Skeletal muscle tissue (tissue), 4 donors: ENCODE data around the gene GPR21. TPM values are rescaled to one million over a fixed set of nuclear protein-coding genes. Genes with fewer than 3 reads are reported as not detected.

Experiments used
- H3K27ac ChIP-seq: one replicate; pipeline ENCODE4 v1.7.0; 2013; ENCODE audit warnings: mild to moderate bottlenecking, low read depth, low read length, inconsistent platforms
- H3K27me3 ChIP-seq, 3 donors: one replicate each; pipeline ENCODE4 v1.7.0; 2013; ENCODE audit warnings: low read length in 3 of 3; ENCODE audit not compliant: control insufficient read depth in 3 of 3, insufficient read depth in 3 of 3
- H3K36me3 ChIP-seq, 3 donors: one replicate each; pipeline ENCODE4 v1.7.0; 2013; ENCODE audit warnings: low read length in 3 of 3; ENCODE audit not compliant: control insufficient read depth in 3 of 3, insufficient read depth in 3 of 3
- H3K4me1 ChIP-seq, 3 donors: one replicate each; pipeline ENCODE4 v1.7.0; 2013; ENCODE audit warnings: low read length in 3 of 3, mild to moderate bottlenecking in 3 of 3; ENCODE audit not compliant: control insufficient read depth in 3 of 3, insufficient read depth in 3 of 3
- H3K4me3 ChIP-seq, 3 donors: one replicate each; pipeline ENCODE4 v1.7.0; 2013; ENCODE audit warnings: low read length in 3 of 3
- H3K9ac ChIP-seq, 3 donors: one replicate each; pipeline ENCODE4 v1.7.0; 2013; ENCODE audit warnings: low read length in 3 of 3, mild to moderate bottlenecking in 3 of 3, moderate library complexity in 2 of 3, low read depth in 1 of 3
- H3K9me3 ChIP-seq, 3 donors: one replicate each; pipeline ENCODE4 v1.7.0; 2013; ENCODE audit warnings: low read length in 3 of 3; ENCODE audit not compliant: control insufficient read depth in 3 of 3
- total RNA-seq: library from RNA; depleted of rRNA; stranded (reverse); fragments of >200 nt; gene quantifications from one replicate; pipeline ENCODE4 v1.2.3, GENCODE V29; 2014
- donor health status: Osteomylitis.

The GPR21 gene
- total RNA-seq, 1 donor from 2014 or later, result 3.1 TPM

GRCh38 chr9:123005964-123006363 lies 27.5 kb upstream of the GPR21 start:
- Histone ChIP-seq H3K27me3 (no peaks in the 10 kb centered on the region), H3K36me3 (peaks cover 0 to 5% (median 2%) of the 10 kb centered on the region in 3 donors), H3K9ac (no peak overlapping the region), H3K4me1 (no peaks in the 10 kb centered on the region), H3K4me3 (no peak overlapping the region), H3K9me3 (no peaks in the 10 kb centered on the region), H3K27ac (no peak overlapping the region)

- H3K27me3 ChIP-seq, result no peaks in the 10 kb centered on the region
- no peak overlapping the region for H3K27ac ChIP-seq
- no peaks in the 10 kb centered on the region for H3K4me1 ChIP-seq
- H3K4me3 ChIP-seq, result no peak overlapping the region
- peaks cover 0 to 2% (median 0%) of the 10 kb centered on the region in 3 donors for H3K36me3 ChIP-seq
- no peak overlapping the region for H3K9ac ChIP-seq
- H3K9me3 ChIP-seq, result no peaks in the 10 kb centered on the region
Observed at GRCh38 chr9:123007269-123007668, 26.2 kb upstream of the GPR21 start.

GRCh38 chr9:123008909-123009308 lies 24.6 kb upstream of the GPR21 start:
- no peaks in the 10 kb centered on the region for H3K9me3 ChIP-seq
- H3K27me3 ChIP-seq, result no peaks in the 10 kb centered on the region
- no peak overlapping the region for H3K4me3 ChIP-seq
- peaks cover 0 to 7% (median 5%) of the 10 kb centered on the region in 3 donors for H3K36me3 ChIP-seq
- no peak overlapping the region for H3K9ac ChIP-seq
- no peak overlapping the region for H3K27ac ChIP-seq
- H3K4me1 ChIP-seq, result no peaks in the 10 kb centered on the region

- Histone ChIP-seq H3K9ac (no peak overlapping the region), H3K27ac (no peak overlapping the region), H3K4me1 (no peaks in the 10 kb centered on the region), H3K27me3 (no peaks in the 10 kb centered on the region), H3K4me3 (no peak overlapping the region), H3K36me3 (peaks cover 9 to 16% (median 15%) of the 10 kb centered on the region in 3 donors), H3K9me3 (no peaks in the 10 kb centered on the region)
Observed at GRCh38 chr9:123011380-123011779, 22.1 kb upstream of the GPR21 start.

- Histone ChIP-seq H3K4me1 (no peaks in the 10 kb centered on the region), H3K27me3 (no peaks in the 10 kb centered on the region), H3K9ac (no peak overlapping the region), H3K9me3 (no peaks in the 10 kb centered on the region), H3K4me3 (no peak overlapping the region), H3K27ac (no peak overlapping the region), H3K36me3 (peaks cover 9 to 19% (median 15%) of the 10 kb centered on the region in 3 donors)
Observed at GRCh38 chr9:123011878-123012528, 21.5 kb upstream of the GPR21 start.

- no peaks in the 10 kb centered on the region for H3K9me3 ChIP-seq
- peaks cover 13 to 25% (median 19%) of the 10 kb centered on the region in 3 donors for H3K36me3 ChIP-seq
Observed at GRCh38 chr9:123016631-123017030, 16.8 kb upstream of the GPR21 start.

GRCh38 chr9:123020796-123021195 lies 12.7 kb upstream of the GPR21 start:
- H3K9me3 ChIP-seq, result no peaks in the 10 kb centered on the region
- H3K4me1 ChIP-seq, result no peaks in the 10 kb centered on the region
- H3K4me3 ChIP-seq, result no peak overlapping the region
- H3K36me3 ChIP-seq, result peaks cover 9 to 25% (median 9%) of the 10 kb centered on the region in 3 donors
- no peak overlapping the region for H3K27ac ChIP-seq
- H3K9ac ChIP-seq, result no peak overlapping the region
- no peaks in the 10 kb centered on the region for H3K27me3 ChIP-seq

More at GRCh38 chr9:123016631-123017030, 16.8 kb upstream of the GPR21 start:
- H3K27ac ChIP-seq, result no peak overlapping the region
- H3K4me1 ChIP-seq, result no peaks in the 10 kb centered on the region
- H3K27me3 ChIP-seq, result no peaks in the 10 kb centered on the region
- no peak overlapping the region for H3K9ac ChIP-seq
- H3K4me3 ChIP-seq, result no peak overlapping the region

- Histone ChIP-seq H3K27me3 (no peaks in the 10 kb centered on the region), H3K36me3 (peaks cover 2 to 13% (median 6%) of the 10 kb centered on the region in 3 donors)
Observed at GRCh38 chr9:123026425-123026824, 7.0 kb upstream of the GPR21 start.

GRCh38 chr9:123027517-123027916 lies 6.0 kb upstream of the GPR21 start:
- Histone ChIP-seq H3K4me3 (no peak overlapping the region), H3K9ac (no peak overlapping the region), H3K27me3 (no peaks in the 10 kb centered on the region), H3K27ac (no peak overlapping the region), H3K36me3 (peaks cover 0 to 10% (median 6%) of the 10 kb centered on the region in 3 donors), H3K9me3 (no peaks in the 10 kb centered on the region), H3K4me1 (peaks cover 0 to 8% (median 7%) of the 10 kb centered on the region in 3 donors)

More at GRCh38 chr9:123026425-123026824, 7.0 kb upstream of the GPR21 start:
- Histone ChIP-seq H3K27ac (no peak overlapping the region), H3K9ac (no peak overlapping the region), H3K4me1 (no peaks in the 10 kb centered on the region), H3K4me3 (no peak overlapping the region), H3K9me3 (no peaks in the 10 kb centered on the region)

GRCh38 chr9:123028136-123028535 lies 5.3 kb upstream of the GPR21 start:
- Histone ChIP-seq H3K36me3 (peaks cover 0 to 6% (median 5%) of the 10 kb centered on the region in 3 donors), H3K4me1 (peaks cover 2 to 8% (median 8%) of the 10 kb centered on the region in 3 donors)

More at GRCh38 chr9:123028136-123028535, 5.3 kb upstream of the GPR21 start:
- Histone ChIP-seq H3K9ac (no peak overlapping the region), H3K9me3 (no peaks in the 10 kb centered on the region), H3K27ac (no peak overlapping the region), H3K27me3 (no peaks in the 10 kb centered on the region), H3K4me3 (no peak overlapping the region)
